Fibroblast of villous mesenchyme (primary cell): Measurements from ENCODE around the gene POMP. TPM values are rescaled to one million over a fixed set of nuclear protein-coding genes. Genes with fewer than 3 reads are reported as not detected.
A peak's percentile ranks its signal among the peaks of the same experiment; 100 is the strongest.
"Not testable (repeated sequence)": the region's sequence is repeated elsewhere in the genome, so short reads cannot be mapped to it uniquely, and the experiment has no call there.

Source experiments
- DNase-seq: peaks from one replicate; pipeline ENCODE4 v3.0.0-alpha.2; 2010; ENCODE audit warnings: low read depth
- H3K4me3 ChIP-seq: 2 replicates; pipeline ENCODE4 v1.5.1; 2011; ENCODE audit warnings: low read depth, mild to moderate bottlenecking, low read length
- CTCF ChIP-seq: IDR thresholded peaks from 2 replicates; pipeline ENCODE4 v1.5.1; 2012; ENCODE audit warnings: low read depth, mild to moderate bottlenecking, low read length; ENCODE audit not compliant: insufficient read depth
- total RNA-seq: library from RNA; depleted of rRNA; stranded (reverse); fragments of >200 nt; gene quantifications from 2 replicates; pipeline ENCODE4 v1.2.3, GENCODE V29; 2012

Gene POMP
- total RNA-seq, 1 donor: 108 TPM

GRCh38 chr13:28671126-28671792, 12.3 kb downstream of the POMP start:
- DNase-seq: no peak
- H3K4me3 ChIP-seq: no peak overlapping the region
- TF ChIP-seq CTCF: no peak

GRCh38 chr13:28678809-28679208, 19.9 kb downstream of the POMP start:
- DNase-seq: no peak
- H3K4me3 ChIP-seq: no peak overlapping the region
- peak; percentile 33 for TF ChIP-seq CTCF

GRCh38 chr13:28679628-28680027, 20.7 kb downstream of the POMP start:
- H3K4me3 ChIP-seq: no peak overlapping the region
- peak; percentile 48 for DNase-seq
- peak; percentile 43 for TF ChIP-seq CTCF

GRCh38 chr13:28680541-28680940, 21.6 kb downstream of the POMP start:
- no peak overlapping the region for H3K4me3 ChIP-seq
- TF ChIP-seq CTCF: no peak
- DNase-seq: no peak

- not testable (repeated sequence) for H3K4me3 ChIP-seq
- DNase-seq: peak; percentile 33
These were observed 24.2 kb downstream of the POMP start for GRCh38 chr13:28683169-28683568.

GRCh38 chr13:28684257-28684656, 25.3 kb downstream of the POMP start:
- no peak overlapping the region for H3K4me3 ChIP-seq
- TF ChIP-seq CTCF: no peak
- DNase-seq: no peak

GRCh38 chr13:28685114-28685513, 26.2 kb downstream of the POMP start:
- no peak for TF ChIP-seq CTCF
- no peak overlapping the region for H3K4me3 ChIP-seq
- DNase-seq: no peak
